Activated CD8-positive, alpha-beta T cell treated with anti-CD3 and anti-CD28 coated beads, Interleukin-2, amount 10 ng/mL, durations not matched to agents 7 days and 5 days (primary cell): ENCODE results near the gene JMJD1C. TPM values are rescaled to one million over a fixed set of nuclear protein-coding genes. Genes with fewer than 3 reads are reported as not detected.

Experiments used
- ATAC-seq: fragments of 150-1000 bp; cut with Tn5 transposase; one replicate; pipeline ENCODE4 v1.10.0; 2021; ENCODE audit warnings: moderate library complexity
- CTCF ChIA-PET: fragments of 350-600 bp; sonication (Branson Sonifier 250); formaldehyde crosslinking; loops from one replicate; lab custom pipeline; 2021; ENCODE audit warnings: antibody characterized with exemption; lab: Charles Lee
- POLR2A ChIA-PET: fragments of 350-600 bp; sonication (Branson Sonifier 250); formaldehyde crosslinking; loops from one replicate; lab custom pipeline; 2021; ENCODE audit warnings: antibody characterized with exemption; lab: Charles Lee
- DNase-seq: peaks from one replicate; pipeline ENCODE4 v3.0.0-alpha.2; 2020
- H3K27ac Mint-ChIP-seq: one replicate; pipeline ENCODE4 v1.8.0; 2021; ENCODE audit warnings: mild to moderate bottlenecking, mixed read lengths
- H3K27me3 Mint-ChIP-seq: one replicate; pipeline ENCODE4 v1.8.0; 2021; ENCODE audit warnings: low read depth, mixed read lengths
- H3K36me3 Mint-ChIP-seq: one replicate; pipeline ENCODE4 v1.8.0; 2021; ENCODE audit warnings: low read depth, mixed read lengths
- H3K4me1 Mint-ChIP-seq: one replicate; pipeline ENCODE4 v1.8.0; 2021; ENCODE audit warnings: low read depth, mixed read lengths
- H3K4me3 Mint-ChIP-seq: one replicate; pipeline ENCODE4 v1.8.0; 2021; ENCODE audit warnings: mild to moderate bottlenecking, mixed read lengths
- H3K9me3 Mint-ChIP-seq: one replicate; pipeline ENCODE4 v1.8.0; 2022; ENCODE audit warnings: mixed read lengths; ENCODE audit not compliant: insufficient read depth
- total RNA-seq, 2 experiments: library from RNA; stranded (reverse); gene quantifications; one replicate each; pipeline ENCODE4 v1.2.3, GENCODE V29; 2021

JMJD1C gene
- total RNA-seq, 2 experiments from 2014 or later: 63.0 to 65.1 TPM

DNA sequence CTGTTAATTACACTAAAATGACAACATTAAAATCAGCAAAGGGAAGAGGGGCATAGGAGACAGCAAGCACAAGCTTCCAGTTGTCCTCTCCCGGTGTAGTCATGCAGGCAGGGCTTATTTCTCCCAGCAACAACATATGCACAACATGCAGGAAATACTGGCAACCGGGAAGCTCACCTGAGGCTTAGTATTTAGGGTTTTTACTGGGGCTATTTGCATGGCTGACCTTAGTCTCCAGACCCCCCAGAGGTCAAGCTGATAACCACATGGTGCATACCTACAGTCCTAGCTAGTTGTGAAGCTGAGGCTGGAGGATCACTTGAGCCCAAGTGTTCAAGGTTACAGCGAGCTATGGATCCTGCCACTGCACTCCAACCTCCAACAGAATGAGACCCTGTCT, 12.8 kb upstream of the JMJD1C start:
- H3K4me1 Mint-ChIP-seq: peaks cover 2% of the 10 kb centered on the region
- peaks cover 7% of the 10 kb centered on the region for H3K36me3 Mint-ChIP-seq
- CTCF ChIA-PET: no interaction called here
- no peak overlapping the region for H3K4me3 Mint-ChIP-seq
- no peaks in the 10 kb centered on the region for H3K9me3 Mint-ChIP-seq
- ATAC-seq (no peak), DNase-seq (no peak)
- no peaks in the 10 kb centered on the region for H3K27me3 Mint-ChIP-seq
- no peak overlapping the region for H3K27ac Mint-ChIP-seq
- POLR2A ChIA-PET: no interaction called here

DNA sequence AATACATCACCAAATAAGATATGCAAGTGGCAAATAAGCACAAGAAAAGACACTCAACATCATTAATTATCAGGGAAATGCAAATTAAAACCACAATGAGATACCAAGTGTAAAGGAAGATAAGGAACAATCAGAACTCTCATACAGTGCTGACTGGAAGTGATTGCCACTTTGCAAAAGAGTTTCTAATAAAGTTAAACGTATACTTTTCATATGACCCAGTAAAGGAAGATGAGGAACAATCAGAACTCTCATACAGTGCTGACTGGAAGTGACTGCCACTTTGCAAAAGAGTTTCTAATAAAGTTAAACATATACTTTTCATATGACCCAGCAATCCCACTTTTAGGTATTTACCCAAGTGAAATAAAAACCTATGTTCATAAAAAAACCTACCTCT, 12.2 kb upstream of the JMJD1C start:
- ChIA-PET POLR2A (no interaction called here), CTCF (no interaction called here)
- ATAC-seq (no peak), DNase-seq (no peak)
- H3K27ac Mint-ChIP-seq: no peak overlapping the region
- peaks cover 2% of the 10 kb centered on the region for H3K4me1 Mint-ChIP-seq
- no peaks in the 10 kb centered on the region for H3K9me3 Mint-ChIP-seq
- no peaks in the 10 kb centered on the region for H3K27me3 Mint-ChIP-seq
- H3K36me3 Mint-ChIP-seq: peaks cover 7% of the 10 kb centered on the region
- no peak overlapping the region for H3K4me3 Mint-ChIP-seq

DNA sequence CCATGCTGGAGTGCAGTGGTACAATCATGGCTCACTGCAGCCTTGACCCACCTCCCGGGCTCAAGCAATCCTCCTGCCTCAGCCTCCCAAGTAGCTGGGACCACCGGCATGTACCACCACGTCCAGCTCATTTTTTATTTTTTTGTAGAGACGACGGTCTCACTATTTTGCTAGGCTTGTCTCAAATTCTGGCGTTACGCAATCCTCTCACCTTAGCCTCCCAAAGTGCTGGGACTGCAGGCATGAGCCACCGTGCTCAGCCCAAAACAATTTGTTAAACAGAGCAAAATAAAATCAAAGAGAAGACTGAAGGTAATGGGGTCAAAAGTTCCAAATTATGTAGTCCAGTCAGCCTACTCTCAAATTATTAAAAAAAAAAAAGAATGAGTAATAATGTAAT, 8.7 kb upstream of the JMJD1C start:
- no peak for ATAC-seq
- no peak for DNase-seq
- Mint-ChIP-seq H3K27ac (no peak overlapping the region), H3K36me3 (peaks cover 2% of the 10 kb centered on the region), H3K9me3 (no peaks in the 10 kb centered on the region), H3K4me3 (no peak overlapping the region), H3K4me1 (no peaks in the 10 kb centered on the region), H3K27me3 (no peaks in the 10 kb centered on the region)
- ChIA-PET CTCF (interaction anchor here (1.2 kb wide), 1 partner anchor 307 kb away, joined by 3 read pairs; no protein-coding TSS in a partner anchor), POLR2A (no interaction called here)

DNA sequence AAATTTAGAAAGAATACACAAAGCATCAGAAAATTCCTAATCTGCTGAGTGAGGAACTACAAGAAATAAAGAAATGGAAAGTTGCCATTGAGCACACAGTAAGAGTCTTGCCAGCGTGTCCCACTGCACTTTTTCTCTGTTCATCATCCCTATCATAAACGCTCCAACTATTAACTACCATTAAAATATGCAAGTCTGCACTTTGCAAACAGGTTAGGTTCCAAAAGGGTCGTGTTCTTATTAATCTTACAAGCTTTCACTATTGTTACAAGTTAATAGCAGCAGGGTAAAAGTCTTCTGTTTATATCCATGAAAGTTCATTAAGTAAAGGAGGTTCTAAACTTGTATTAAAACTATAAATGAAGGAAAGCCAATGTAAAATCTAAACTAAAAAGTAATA, 5.2 kb upstream of the JMJD1C start:
- POLR2A ChIA-PET: no interaction called here
- Mint-ChIP-seq H3K4me3 (no peak overlapping the region), H3K9me3 (no peaks in the 10 kb centered on the region), H3K36me3 (peaks cover 2% of the 10 kb centered on the region), H3K27ac (no peak overlapping the region), H3K27me3 (peaks cover 2% of the 10 kb centered on the region), H3K4me1 (peaks cover 7% of the 10 kb centered on the region)
- DNase-seq (no peak), ATAC-seq (no peak)
- CTCF ChIA-PET: no interaction called here

DNA sequence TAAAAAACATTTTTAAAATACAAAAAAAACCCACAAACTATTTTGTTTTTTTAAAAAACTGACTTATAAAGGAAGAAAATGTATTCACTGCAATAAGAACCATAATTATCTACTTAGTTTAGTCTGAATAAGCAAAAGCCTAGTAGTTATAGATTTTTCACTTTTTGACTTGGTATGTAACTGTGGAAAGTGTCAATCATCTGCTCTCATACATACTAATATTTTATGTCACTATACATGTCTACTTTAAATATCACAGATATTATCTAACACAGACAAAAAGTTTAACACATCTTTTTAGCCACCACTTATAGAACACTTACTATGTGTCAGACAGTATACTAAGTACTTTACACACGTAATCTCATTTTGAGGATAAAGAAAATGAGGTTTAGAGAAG, 3.2 kb upstream of the JMJD1C start:
- ATAC-seq (no peak), DNase-seq (no peak)
- no peaks in the 10 kb centered on the region for H3K9me3 Mint-ChIP-seq
- H3K4me3 Mint-ChIP-seq: no peak overlapping the region
- peaks cover 2% of the 10 kb centered on the region for H3K27me3 Mint-ChIP-seq
- H3K4me1 Mint-ChIP-seq: peaks cover 16% of the 10 kb centered on the region
- POLR2A ChIA-PET: no interaction called here
- CTCF ChIA-PET: no interaction called here
- H3K36me3 Mint-ChIP-seq: no peaks in the 10 kb centered on the region
- H3K27ac Mint-ChIP-seq: no peak overlapping the region

DNA sequence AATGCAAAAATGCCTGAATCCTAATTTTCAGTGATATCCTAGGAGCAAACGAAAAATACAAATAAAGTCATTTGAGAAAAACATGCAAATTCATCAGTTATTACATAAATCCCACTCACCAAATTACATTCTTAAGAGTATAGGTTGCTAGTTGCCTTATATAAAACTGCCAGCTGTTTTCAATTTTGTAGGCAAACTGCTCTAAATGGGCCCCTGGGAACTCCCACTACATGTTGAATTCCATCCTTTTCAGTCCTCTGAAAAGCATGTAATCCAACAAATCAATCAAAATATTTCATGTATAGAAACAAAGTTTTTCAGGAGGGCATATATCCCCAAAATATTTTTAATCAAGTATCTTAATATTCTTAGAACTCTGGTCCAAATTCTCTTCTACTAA, 2.1 kb upstream of the JMJD1C start:
- Mint-ChIP-seq H3K27me3 (peaks cover 2% of the 10 kb centered on the region), H3K36me3 (no peaks in the 10 kb centered on the region), H3K4me3 (no peak overlapping the region), H3K27ac (no peak overlapping the region), H3K4me1 (peaks cover 17% of the 10 kb centered on the region), H3K9me3 (no peaks in the 10 kb centered on the region)
- ChIA-PET CTCF (interaction anchor here (0.6 to 2.7 kb wide), 2 partner anchors 159 to 161 kb away, joined by 3 to 10 read pairs; no protein-coding TSS in a partner anchor), POLR2A (no interaction called here)
- no peak for DNase-seq
- no peak for ATAC-seq

DNA sequence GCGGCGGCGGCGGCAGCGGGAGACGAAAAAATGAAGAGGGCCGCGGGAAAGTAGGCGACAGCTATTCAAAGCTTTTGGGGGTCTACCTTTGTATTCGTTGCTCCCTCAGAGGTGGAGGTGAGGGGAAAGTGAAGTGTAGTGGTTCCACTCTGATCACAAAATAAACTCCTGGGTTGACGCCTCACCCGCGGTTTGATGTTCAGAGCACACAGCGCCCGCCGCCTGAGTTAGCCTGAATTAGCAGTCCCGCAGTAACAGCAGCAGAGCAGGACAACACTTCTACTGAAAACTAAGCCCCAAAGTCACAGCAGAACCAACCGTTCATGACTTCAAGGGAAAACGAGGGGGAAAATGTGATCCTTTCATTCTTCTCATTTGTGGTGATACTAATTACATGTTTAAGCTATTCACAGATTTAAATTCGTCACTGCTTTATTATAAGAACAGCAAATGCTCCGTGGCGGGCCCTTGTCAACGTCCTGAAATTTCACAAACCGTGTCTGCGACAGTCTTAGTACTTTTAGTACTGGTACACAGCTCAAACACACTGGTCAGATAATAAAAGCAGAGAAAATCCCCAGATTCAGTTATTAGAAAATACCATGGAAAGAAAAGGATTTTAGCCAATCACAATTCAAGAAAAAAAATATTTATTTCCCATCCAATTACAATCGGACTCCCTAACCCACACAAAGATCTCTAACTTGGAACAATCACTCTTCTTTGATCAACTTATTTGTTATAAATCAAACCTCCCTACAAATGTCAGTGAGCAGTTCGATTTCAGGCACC, 563 bp upstream of the JMJD1C start:
- H3K9me3 Mint-ChIP-seq: no peaks in the 10 kb centered on the region
- ChIA-PET CTCF (interaction anchor here (0.9 to 2.7 kb wide), 7 partner anchors 56 to 299 kb away, joined by 3 to 11 read pairs (median 3); no protein-coding TSS in a partner anchor), POLR2A (interaction anchor here (0.7 kb wide), 1 partner anchor 27 kb away, joined by 3 read pairs; no protein-coding TSS in a partner anchor)
- DNase-seq (peak; percentile 48), ATAC-seq (peak; percentile 34)
- H3K27me3 Mint-ChIP-seq: peaks cover 2% of the 10 kb centered on the region
- peak overlapping the region; percentile 93 for H3K4me3 Mint-ChIP-seq
- H3K27ac Mint-ChIP-seq: peak overlapping the region; percentile 77
- H3K4me1 Mint-ChIP-seq: peaks cover 17% of the 10 kb centered on the region
- H3K36me3 Mint-ChIP-seq: no peaks in the 10 kb centered on the region

DNA sequence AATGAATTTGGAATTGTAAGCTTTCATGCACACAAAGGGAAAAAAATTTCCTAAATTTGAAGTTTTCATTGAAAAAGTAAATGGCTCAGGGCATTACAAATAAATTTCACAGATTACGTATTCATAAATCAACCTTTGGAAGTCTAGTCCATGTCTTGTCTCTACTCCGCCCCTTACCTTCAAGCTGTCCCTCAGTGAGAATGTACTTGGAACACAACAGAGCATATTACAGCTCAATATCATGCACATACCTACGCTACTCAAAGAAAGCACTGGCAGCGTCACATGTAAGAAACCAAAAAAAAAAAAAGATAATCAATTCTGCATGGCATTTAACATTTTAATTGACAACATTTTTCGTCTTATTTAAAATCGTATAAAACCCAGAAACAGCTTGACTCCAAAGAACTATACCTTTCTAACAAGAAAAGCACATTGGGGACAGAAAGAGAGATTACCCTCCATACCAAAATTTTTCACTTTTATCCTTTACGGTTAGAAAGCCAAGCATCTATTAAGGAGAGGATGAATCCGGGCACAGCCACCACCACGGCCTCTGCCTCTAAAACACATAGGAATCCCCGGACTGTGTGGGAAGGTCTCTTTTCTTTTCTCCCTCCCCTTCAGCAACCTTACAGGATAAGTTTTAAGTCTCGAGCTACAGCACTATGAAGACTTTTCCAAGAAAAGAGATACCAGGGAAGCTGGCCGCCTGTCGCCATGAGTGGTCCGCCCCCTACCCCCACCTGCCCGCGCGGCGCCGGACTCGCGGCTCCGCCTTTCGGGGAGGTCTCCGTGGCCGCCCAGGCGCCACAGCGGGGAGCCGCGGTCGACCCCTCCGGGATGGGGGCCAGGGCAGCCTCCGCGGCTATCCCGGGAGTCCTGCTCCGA, 1.1 kb downstream of the JMJD1C start:
- Mint-ChIP-seq H3K36me3 (peaks cover 2% of the 10 kb centered on the region), H3K27ac (no peak overlapping the region), H3K4me1 (peaks cover 17% of the 10 kb centered on the region), H3K4me3 (peak overlapping the region; percentile 93), H3K9me3 (no peaks in the 10 kb centered on the region), H3K27me3 (peaks cover 2% of the 10 kb centered on the region)
- peak; percentile 50 for ATAC-seq
- CTCF ChIA-PET: interaction anchor here (0.6 to 2.7 kb wide), 11 partner anchors 9 to 297 kb away, joined by 3 to 11 read pairs (median 3); no protein-coding TSS in a partner anchor
- POLR2A ChIA-PET: interaction anchor here (1.2 kb wide), 1 partner anchor 196 kb away, joined by 6 read pairs; no protein-coding TSS in a partner anchor
- no peak for DNase-seq

DNA sequence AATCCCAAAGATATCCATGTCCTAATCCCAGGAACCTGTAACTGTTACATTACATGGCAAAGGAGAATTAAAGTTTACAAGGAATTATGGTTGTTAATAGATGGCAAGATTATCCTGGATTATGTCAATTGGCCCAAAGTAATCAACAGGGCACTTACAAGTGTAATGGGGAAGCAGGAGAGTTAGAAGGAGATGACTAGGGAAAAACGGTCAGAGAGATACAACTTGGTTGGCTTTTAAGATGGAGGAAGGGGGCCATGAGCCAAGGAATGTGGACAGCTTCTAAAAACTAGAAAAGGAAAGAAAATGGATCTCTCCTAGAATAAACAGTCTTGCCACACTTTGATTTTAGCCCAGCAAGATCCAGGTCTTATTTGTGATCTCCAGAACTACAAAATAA, 3.3 kb downstream of the JMJD1C start:
- no peak for DNase-seq
- peaks cover 2% of the 10 kb centered on the region for H3K27me3 Mint-ChIP-seq
- ChIA-PET POLR2A (no interaction called here), CTCF (no interaction called here)
- H3K27ac Mint-ChIP-seq: no peak overlapping the region
- H3K4me1 Mint-ChIP-seq: peaks cover 17% of the 10 kb centered on the region
- no peak overlapping the region for H3K4me3 Mint-ChIP-seq
- no peak for ATAC-seq
- peaks cover 2% of the 10 kb centered on the region for H3K36me3 Mint-ChIP-seq
- H3K9me3 Mint-ChIP-seq: no peaks in the 10 kb centered on the region

DNA sequence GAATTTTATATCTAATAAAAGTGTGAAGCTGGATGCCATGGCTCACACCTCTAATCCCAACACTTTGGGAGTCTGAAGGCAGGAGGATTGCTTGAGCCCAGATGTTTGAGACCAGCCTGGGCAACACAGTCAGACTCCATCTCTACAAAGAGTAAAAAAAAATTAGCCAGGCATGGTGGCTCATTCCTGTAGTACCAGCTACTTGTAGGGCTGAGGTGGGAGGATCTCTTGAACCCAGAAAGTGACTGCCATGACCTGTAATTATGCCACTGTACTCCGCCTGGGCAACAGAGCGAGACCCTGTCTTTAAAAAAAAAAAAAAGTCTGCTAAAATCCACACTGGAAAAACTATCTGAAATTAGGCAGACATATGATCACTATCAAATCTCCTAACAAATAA, 7.6 kb downstream of the JMJD1C start:
- Mint-ChIP-seq H3K27me3 (no peaks in the 10 kb centered on the region), H3K36me3 (peaks cover 13% of the 10 kb centered on the region), H3K9me3 (no peaks in the 10 kb centered on the region), H3K4me1 (no peaks in the 10 kb centered on the region), H3K4me3 (no peak overlapping the region), H3K27ac (no peak overlapping the region)
- ChIA-PET CTCF (no interaction called here), POLR2A (no interaction called here)
- ATAC-seq (no peak), DNase-seq (no peak)

DNA sequence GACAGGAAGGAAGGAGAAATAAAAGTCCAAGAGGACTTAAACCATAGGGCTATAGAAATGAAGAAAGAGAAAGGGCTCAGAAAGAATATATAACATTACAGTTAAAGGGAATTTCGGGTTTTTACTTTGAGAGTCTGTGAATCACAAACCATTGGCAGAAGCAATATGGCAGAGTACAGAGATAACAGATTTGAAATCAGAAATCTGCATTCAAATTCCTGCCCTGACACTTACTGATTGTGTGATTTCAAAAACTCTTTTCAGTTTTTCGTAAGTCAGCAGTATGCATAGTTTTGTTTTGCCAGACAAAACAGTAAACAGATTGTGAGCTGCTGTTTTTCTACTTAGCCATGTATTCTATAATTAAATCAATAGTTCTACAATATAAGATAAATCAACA, 8.2 kb downstream of the JMJD1C start:
- Mint-ChIP-seq H3K4me1 (no peaks in the 10 kb centered on the region), H3K9me3 (no peaks in the 10 kb centered on the region), H3K27ac (no peak overlapping the region), H3K27me3 (no peaks in the 10 kb centered on the region), H3K36me3 (peaks cover 13% of the 10 kb centered on the region), H3K4me3 (no peak overlapping the region)
- POLR2A ChIA-PET: no interaction called here
- ATAC-seq (no peak), DNase-seq (no peak)
- CTCF ChIA-PET: no interaction called here
